HT1080 (cell line): ENCODE data around the gene CHRND. TPM values are rescaled to one million over a fixed set of nuclear protein-coding genes. Genes with fewer than 3 reads are reported as not detected.

Experiments
- DNase-seq: peaks from one replicate; pipeline ENCODE4 v3.0.0-alpha.2; 2015; ENCODE audit warnings: low read depth
- polyA plus RNA-seq, 2 experiments: library from polyadenylated mRNA; depleted of rRNA; stranded (reverse); fragments of >200 nt; gene quantifications; 2 replicates each; pipeline ENCODE4 v1.2.3, GENCODE V29; 2015
- total RNA-seq: library from RNA; depleted of rRNA; stranded (reverse); fragments of >200 nt; shearing (Covaris generic); gene quantifications from 2 replicates; pipeline ENCODE4 v1.2.3, GENCODE V29; 2014; rRNA removed

The CHRND gene
- total RNA-seq = not detected in 2 replicates
- not detected in 2 replicates for polyA plus RNA-seq (2015; cell fraction: cytosol; rRNA removed)
- polyA plus RNA-seq (2015; cell fraction: nucleus; rRNA removed) = not detected in 2 replicates

GRCh38 chr2:232525791-232526371 is at the start of gene CHRND:
TSS of gene CHRND (plus strand) at chr2:232526160. CDS start at chr2:232526216, 56 bp downstream.
- no peak for DNase-seq

GRCh38 chr2:232476791-232477190 is 49.2 kb upstream of the CHRND start:
- DNase-seq = no peak

GRCh38 chr2:232477751-232478510 is 48.0 kb upstream of the CHRND start:
- no peak for DNase-seq

GRCh38 chr2:232478571-232479340 is 47.2 kb upstream of the CHRND start:
- no peak for DNase-seq

GRCh38 chr2:232479341-232480200 is 46.4 kb upstream of the CHRND start:
- no peak for DNase-seq

- DNase-seq = no peak
Measured at GRCh38 chr2:232480201-232481190, 45.5 kb upstream of the CHRND start.

GRCh38 chr2:232481322-232482140 is 44.4 kb upstream of the CHRND start:
- DNase-seq = no peak

- no peak for DNase-seq
Measured at GRCh38 chr2:232482301-232483238, 43.4 kb upstream of the CHRND start.

- DNase-seq = no peak
Measured at GRCh38 chr2:232483311-232483922, 42.5 kb upstream of the CHRND start.

GRCh38 chr2:232483923-232484627 is 41.9 kb upstream of the CHRND start:
- DNase-seq = no peak

GRCh38 chr2:232484628-232485347 is 41.2 kb upstream of the CHRND start:
- DNase-seq = no peak

- no peak for DNase-seq
Measured at GRCh38 chr2:232485348-232485756, 40.6 kb upstream of the CHRND start.

- DNase-seq = no peak
Measured at GRCh38 chr2:232485757-232486557, 40.0 kb upstream of the CHRND start.

- DNase-seq = no peak
Measured at GRCh38 chr2:232486558-232487384, 39.2 kb upstream of the CHRND start.
